Measurements from ENCODE around the gene GMDS. TPM values are rescaled to one million over a fixed set of nuclear protein-coding genes. Genes with fewer than 3 reads are reported as not detected.

Gene GMDS
- polyA plus RNA-seq, 1 donor (not counting 4 experiments of a cell fraction or from before 2014, with no cell fraction given): 22.1 TPM

DNA sequence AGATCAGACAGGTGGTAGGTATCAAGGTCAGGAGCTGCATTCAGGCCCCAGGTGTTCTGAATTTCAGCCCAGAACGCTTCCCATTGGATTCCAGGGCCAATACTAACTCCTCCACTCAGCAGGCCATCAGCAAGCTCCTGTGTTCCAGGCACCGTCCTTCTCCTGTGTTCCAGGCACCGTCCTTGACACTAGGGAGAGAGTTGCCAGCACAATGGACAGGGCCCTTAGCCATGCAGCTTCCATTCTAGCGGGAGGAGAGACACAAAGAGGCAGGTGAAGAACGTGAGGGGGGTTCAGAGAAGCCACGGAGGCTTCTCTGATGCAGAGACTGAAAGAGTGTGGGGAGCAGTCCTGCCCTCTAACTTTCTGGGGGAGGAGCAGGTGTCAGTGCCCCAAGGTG is 558.0 kb downstream of the GMDS start:
- DNase-seq (ENCODE audit: low read depth, low spot score): no peak
- H3K27ac ChIP-seq (ENCODE audit: control insufficient read depth, insufficient read depth, low read length): peak overlapping the region; percentile 28
- H3K4me3 ChIP-seq (ENCODE audit: control insufficient read depth in 2 of 3, extremely low read depth in 1 of 3, insufficient read depth in 2 of 3, low read depth in 1 of 3, low read length in 3 of 3): no peak overlapping the region
- H3K9me3 ChIP-seq (ENCODE audit: control insufficient read depth, low read depth, low read length): no peaks in the 10 kb centered on the region
- no peak overlapping the region for H3K9ac ChIP-seq (ENCODE audit: control insufficient read depth, extremely low read depth, insufficient read depth, low read length)
- dilution Hi-C loops (cut with MboI; ENCODE audit: extremely low pct_ligation_motif_present, low sequenced_read_pairs): no loop called here
- no peak overlapping the region for H2AFZ ChIP-seq (ENCODE audit: control insufficient read depth, low read length)
- peak overlapping the region; percentile 87 for H3K4me2 ChIP-seq (ENCODE audit: control insufficient read depth, extremely low read depth, insufficient read depth, low read depth, low read length)
- H3K9me1 ChIP-seq (ENCODE audit: control insufficient read depth, extremely low read depth, insufficient read depth, low read length): no peaks in the 10 kb centered on the region
- H3K4me1 ChIP-seq (ENCODE audit: control insufficient read depth, extremely low read depth, insufficient read depth, low read length): peaks cover 39% of the 10 kb centered on the region
- TF ChIP-seq, protein P1, sequence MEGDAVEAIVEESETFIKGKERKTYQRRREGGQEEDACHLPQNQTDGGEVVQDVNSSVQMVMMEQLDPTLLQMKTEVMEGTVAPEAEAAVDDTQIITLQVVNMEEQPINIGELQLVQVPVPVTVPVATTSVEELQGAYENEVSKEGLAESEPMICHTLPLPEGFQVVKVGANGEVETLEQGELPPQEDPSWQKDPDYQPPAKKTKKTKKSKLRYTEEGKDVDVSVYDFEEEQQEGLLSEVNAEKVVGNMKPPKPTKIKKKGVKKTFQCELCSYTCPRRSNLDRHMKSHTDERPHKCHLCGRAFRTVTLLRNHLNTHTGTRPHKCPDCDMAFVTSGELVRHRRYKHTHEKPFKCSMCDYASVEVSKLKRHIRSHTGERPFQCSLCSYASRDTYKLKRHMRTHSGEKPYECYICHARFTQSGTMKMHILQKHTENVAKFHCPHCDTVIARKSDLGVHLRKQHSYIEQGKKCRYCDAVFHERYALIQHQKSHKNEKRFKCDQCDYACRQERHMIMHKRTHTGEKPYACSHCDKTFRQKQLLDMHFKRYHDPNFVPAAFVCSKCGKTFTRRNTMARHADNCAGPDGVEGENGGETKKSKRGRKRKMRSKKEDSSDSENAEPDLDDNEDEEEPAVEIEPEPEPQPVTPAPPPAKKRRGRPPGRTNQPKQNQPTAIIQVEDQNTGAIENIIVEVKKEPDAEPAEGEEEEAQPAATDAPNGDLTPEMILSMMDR (optimal IDR thresholded peaks at IDR 0.05 in 1 of 3, IDR thresholded peaks at IDR 0.05 in 1 of 3, conservative IDR thresholded peaks at IDR 0.05 in 1 of 3; ENCODE audit: extremely low read depth in 1 of 3, insufficient read depth in 2 of 3, low read length in 3 of 3): no peak
- no peak for TF ChIP-seq EZH2 (IDR thresholded peaks at IDR 0.05; ENCODE audit: low read length)
- no peaks in the 10 kb centered on the region for H3K36me3 ChIP-seq (ENCODE audit: control insufficient read depth in 2 of 2, extremely low read depth in 1 of 2, insufficient read depth in 2 of 2, low read length in 2 of 2)
- FAIRE-seq: no peak
- no peaks in the 10 kb centered on the region for H4K20me1 ChIP-seq (ENCODE audit: control insufficient read depth, extremely low read depth, insufficient read depth, low read length)
- H3K27me3 ChIP-seq (ENCODE audit: control insufficient read depth, extremely low read depth, insufficient read depth, low read length): no peaks in the 10 kb centered on the region
- no peaks in the 10 kb centered on the region for H3K79me2 ChIP-seq (ENCODE audit: control insufficient read depth, insufficient read depth, low read length)

DNA sequence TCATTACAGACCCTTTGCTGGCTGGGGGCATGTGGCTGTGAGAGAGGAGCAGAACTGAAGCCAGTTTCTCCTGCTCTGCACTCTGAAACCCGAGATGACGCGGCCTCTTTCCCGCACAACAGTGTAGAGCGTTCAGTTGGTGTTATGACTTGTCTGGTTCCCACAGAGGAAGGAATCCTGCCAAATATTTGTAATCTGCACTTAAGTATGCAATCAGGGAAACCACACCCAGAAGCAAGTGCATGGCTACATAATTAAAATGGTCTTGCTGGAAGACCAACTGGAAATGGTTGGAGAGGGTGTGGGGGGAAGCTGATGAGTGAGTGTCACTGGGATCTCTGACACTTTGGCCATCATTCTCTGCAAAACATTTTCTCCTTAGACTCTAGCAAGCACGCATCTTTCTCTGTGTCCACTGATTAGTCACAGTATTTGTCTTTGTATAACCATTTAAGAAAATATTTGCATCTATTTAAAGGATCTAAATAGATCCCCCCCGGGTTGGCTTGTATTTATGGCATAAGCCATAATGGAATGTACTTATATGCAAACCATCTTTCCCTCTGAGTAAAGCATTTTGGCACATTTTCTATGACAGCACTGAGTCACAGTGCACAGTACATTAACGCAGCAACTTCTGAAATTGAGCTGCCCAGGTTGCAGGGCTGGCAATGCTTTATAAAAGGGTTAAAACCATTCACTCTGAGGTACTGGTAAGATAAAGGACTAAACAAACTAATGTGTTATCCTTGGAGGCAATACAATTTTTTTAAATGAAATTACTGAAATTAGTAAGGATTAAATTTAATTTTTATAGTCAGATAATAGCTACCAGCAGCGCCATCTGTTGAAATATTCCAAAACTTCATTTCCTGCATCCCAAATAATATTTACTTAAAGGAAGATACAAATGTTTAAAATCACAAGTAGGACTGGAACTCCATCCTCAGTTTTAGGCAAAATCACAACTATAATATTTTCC is 559.0 kb downstream of the GMDS start:
- Histone ChIP-seq H3K36me3 (ENCODE audit: control insufficient read depth in 2 of 2, extremely low read depth in 1 of 2, insufficient read depth in 2 of 2, low read length in 2 of 2) (no peaks in the 10 kb centered on the region), H3K4me1 (ENCODE audit: control insufficient read depth, extremely low read depth, insufficient read depth, low read length) (peaks cover 39% of the 10 kb centered on the region), H4K20me1 (ENCODE audit: control insufficient read depth, extremely low read depth, insufficient read depth, low read length) (no peaks in the 10 kb centered on the region), H3K4me2 (ENCODE audit: control insufficient read depth, extremely low read depth, insufficient read depth, low read depth, low read length) (peak overlapping the region; percentile 87), H3K27me3 (ENCODE audit: control insufficient read depth, extremely low read depth, insufficient read depth, low read length) (no peaks in the 10 kb centered on the region), H3K9ac (ENCODE audit: control insufficient read depth, extremely low read depth, insufficient read depth, low read length) (peak overlapping the region; percentile 72), H3K9me3 (ENCODE audit: control insufficient read depth, low read depth, low read length) (no peaks in the 10 kb centered on the region), H2AFZ (ENCODE audit: control insufficient read depth, low read length) (peak overlapping the region; percentile 82), H3K4me3 (ENCODE audit: control insufficient read depth in 2 of 3, extremely low read depth in 1 of 3, insufficient read depth in 2 of 3, low read depth in 1 of 3, low read length in 3 of 3) (peak overlapping the region in 2 of 3 experiments; percentile 49 to 54), H3K9me1 (ENCODE audit: control insufficient read depth, extremely low read depth, insufficient read depth, low read length) (no peaks in the 10 kb centered on the region), H3K27ac (ENCODE audit: control insufficient read depth, insufficient read depth, low read length) (peak overlapping the region; percentile 87), H3K79me2 (ENCODE audit: control insufficient read depth, insufficient read depth, low read length) (no peaks in the 10 kb centered on the region)
- dilution Hi-C loops (cut with MboI; ENCODE audit: extremely low pct_ligation_motif_present, low sequenced_read_pairs): no loop called here
- peak; percentile 97 for FAIRE-seq
- peak; percentile 86 for DNase-seq (ENCODE audit: low read depth, low spot score)
- TF ChIP-seq EZH2 (IDR thresholded peaks at IDR 0.05; ENCODE audit: low read length): no peak
- TF ChIP-seq, protein P1 (optimal IDR thresholded peaks at IDR 0.05 in 1 of 3, IDR thresholded peaks at IDR 0.05 in 1 of 3, conservative IDR thresholded peaks at IDR 0.05 in 1 of 3; ENCODE audit: extremely low read depth in 1 of 3, insufficient read depth in 2 of 3, low read length in 3 of 3): peak in 2 of 3 experiments; percentile 15 to 33

Measured in keratinocyte (primary cell).